Measurements from ENCODE around the gene MLXIP. TPM values are rescaled to one million over a fixed set of nuclear protein-coding genes. Genes with fewer than 3 reads are reported as not detected.
A peak's percentile ranks its signal among the peaks of the same experiment; 100 is the strongest.
"Not testable (repeated sequence)": the region's sequence is repeated elsewhere in the genome, so short reads cannot be mapped to it uniquely, and the experiment has no call there.

Gene MLXIP
- total RNA-seq, 1 experiment from 2014 or later = 13.5 TPM

DNA sequence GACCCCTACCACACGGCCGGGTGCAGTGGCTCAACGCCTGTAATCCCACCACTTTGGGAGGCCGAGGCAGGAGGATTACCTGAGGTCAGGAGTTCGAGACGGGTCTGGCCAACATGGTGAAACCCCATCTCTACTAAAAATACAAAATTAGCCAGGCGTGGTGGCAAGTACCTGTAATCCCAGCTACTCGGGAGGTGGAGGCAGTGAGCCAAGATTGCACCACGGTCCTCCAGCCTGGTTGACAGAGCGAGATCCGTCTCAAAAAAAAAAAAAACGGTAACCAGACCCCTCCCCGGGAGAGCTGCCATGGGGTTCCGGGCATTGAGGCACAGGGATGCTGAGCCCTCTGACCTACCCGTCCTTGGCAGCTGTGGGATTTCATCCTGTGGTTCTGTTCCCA lies 35.1 kb upstream of the MLXIP start:
- Histone ChIP-seq H3K4me3 (no peak overlapping the region), H3K9me3 (replicated peaks) (no peaks in the 10 kb centered on the region), H3K36me3 (no peaks in the 10 kb centered on the region), H3K4me1 (replicated peaks) (no peaks in the 10 kb centered on the region), H3K27me3 (replicated peaks) (no peaks in the 10 kb centered on the region), H3K27ac (no peak overlapping the region)
- no peak for DNase-seq (ENCODE audit: low read depth in 1 of 2, low spot score in 2 of 2)

GRCh38 chr12:122045262-122045661 lies 33.3 kb upstream of the MLXIP start:
- Histone ChIP-seq H3K4me1 (replicated peaks) (no peaks in the 10 kb centered on the region), H3K4me3 (no peak overlapping the region), H3K27ac (no peak overlapping the region), H3K9me3 (replicated peaks) (no peaks in the 10 kb centered on the region), H3K36me3 (no peaks in the 10 kb centered on the region), H3K27me3 (replicated peaks) (no peaks in the 10 kb centered on the region)
- no peak for DNase-seq (ENCODE audit: low read depth in 1 of 2, low spot score in 2 of 2)

DNA sequence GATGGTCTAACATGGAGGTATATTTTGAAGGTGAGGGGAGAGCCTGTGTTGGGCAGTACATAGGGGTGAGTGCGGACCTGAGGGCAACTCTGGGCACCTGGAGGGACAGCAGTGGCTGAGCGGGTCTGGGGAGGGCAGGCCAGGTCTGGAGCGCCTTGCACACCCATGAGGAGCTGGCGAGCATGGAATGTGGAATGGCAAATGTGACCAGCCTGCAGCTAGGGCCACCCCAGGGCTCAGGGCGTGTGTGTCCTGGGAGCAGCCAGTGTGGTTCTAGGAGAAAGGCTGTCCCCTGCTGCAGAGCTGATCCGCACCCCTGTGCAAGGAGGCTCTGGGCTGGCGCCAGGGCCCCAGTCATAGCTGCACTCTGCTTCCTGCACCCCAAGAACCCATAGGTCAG lies 32.4 kb upstream of the MLXIP start:
- Histone ChIP-seq H3K36me3 (no peaks in the 10 kb centered on the region), H3K9me3 (replicated peaks) (no peaks in the 10 kb centered on the region), H3K27me3 (replicated peaks) (no peaks in the 10 kb centered on the region), H3K4me3 (no peak overlapping the region), H3K4me1 (replicated peaks) (peaks cover 2% of the 10 kb centered on the region), H3K27ac (no peak overlapping the region)
- DNase-seq (ENCODE audit: low read depth in 1 of 2, low spot score in 2 of 2) = no peak

- no peaks in the 10 kb centered on the region for H3K36me3 ChIP-seq
- no peaks in the 10 kb centered on the region for H3K27me3 ChIP-seq (replicated peaks)
- no peaks in the 10 kb centered on the region for H3K9me3 ChIP-seq (replicated peaks)
- no peak overlapping the region for H3K27ac ChIP-seq
- DNase-seq (ENCODE audit: low read depth in 1 of 2, low spot score in 2 of 2) = no peak
- peaks cover 7% of the 10 kb centered on the region for H3K4me1 ChIP-seq (replicated peaks)
- no peak overlapping the region for H3K4me3 ChIP-seq
These were observed 30.4 kb upstream of the MLXIP start for GRCh38 chr12:122048151-122048550.

GRCh38 chr12:122049827-122050226 lies 28.7 kb upstream of the MLXIP start:
- no peaks in the 10 kb centered on the region for H3K9me3 ChIP-seq (replicated peaks)

DNA sequence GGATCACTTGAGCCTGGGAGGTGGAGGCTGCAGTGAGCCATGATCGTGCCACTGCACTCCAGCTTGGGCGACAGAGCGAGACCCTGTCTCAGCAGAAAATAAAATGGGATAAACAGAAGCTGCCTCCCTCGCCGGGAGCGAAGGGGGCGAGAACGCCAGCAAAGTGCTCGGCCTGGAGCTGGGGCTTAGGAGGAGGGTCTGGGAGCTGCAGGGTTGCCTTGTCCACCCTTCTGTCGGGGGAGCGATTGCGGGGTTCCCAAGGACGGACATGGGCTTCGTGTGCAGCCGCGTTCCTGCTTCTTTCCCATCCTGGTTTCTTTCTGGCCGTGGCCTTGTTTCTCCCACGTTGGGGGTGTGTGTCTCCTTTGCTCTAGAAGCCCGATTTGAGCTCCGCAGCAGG lies 27.9 kb upstream of the MLXIP start:
- H3K4me3 ChIP-seq = no peak overlapping the region
- no peaks in the 10 kb centered on the region for H3K27me3 ChIP-seq (replicated peaks)
- no peak overlapping the region for H3K27ac ChIP-seq
- DNase-seq (ENCODE audit: low read depth in 1 of 2, low spot score in 2 of 2) = no peak
- H3K36me3 ChIP-seq = peaks cover 9% of the 10 kb centered on the region; the same call in 1 of the 2 replicates
- peaks cover 13% of the 10 kb centered on the region for H3K4me1 ChIP-seq (replicated peaks)
- H3K9me3 ChIP-seq (replicated peaks) = no peaks in the 10 kb centered on the region

More at GRCh38 chr12:122049827-122050226, 28.7 kb upstream of the MLXIP start:
- H3K36me3 ChIP-seq = peaks cover 1% of the 10 kb centered on the region; the same call in 1 of the 2 replicates
- H3K4me3 ChIP-seq = no peak overlapping the region
- DNase-seq (ENCODE audit: low read depth in 1 of 2, low spot score in 2 of 2) = no peak
- peaks cover 13% of the 10 kb centered on the region for H3K4me1 ChIP-seq (replicated peaks)
- H3K27me3 ChIP-seq (replicated peaks) = no peaks in the 10 kb centered on the region
- H3K27ac ChIP-seq = no peak overlapping the region

GRCh38 chr12:122051231-122051876 lies 27.2 kb upstream of the MLXIP start:
- Histone ChIP-seq H3K4me3 (no peak overlapping the region), H3K36me3 (peaks cover 9% of the 10 kb centered on the region; the same call in 1 of the 2 replicates), H3K9me3 (replicated peaks) (no peaks in the 10 kb centered on the region), H3K27me3 (replicated peaks) (no peaks in the 10 kb centered on the region), H3K27ac (no peak overlapping the region), H3K4me1 (replicated peaks) (peaks cover 13% of the 10 kb centered on the region)
- DNase-seq (ENCODE audit: low read depth in 1 of 2, low spot score in 2 of 2) = peak in 1 of 2 experiments; percentile 31

DNA sequence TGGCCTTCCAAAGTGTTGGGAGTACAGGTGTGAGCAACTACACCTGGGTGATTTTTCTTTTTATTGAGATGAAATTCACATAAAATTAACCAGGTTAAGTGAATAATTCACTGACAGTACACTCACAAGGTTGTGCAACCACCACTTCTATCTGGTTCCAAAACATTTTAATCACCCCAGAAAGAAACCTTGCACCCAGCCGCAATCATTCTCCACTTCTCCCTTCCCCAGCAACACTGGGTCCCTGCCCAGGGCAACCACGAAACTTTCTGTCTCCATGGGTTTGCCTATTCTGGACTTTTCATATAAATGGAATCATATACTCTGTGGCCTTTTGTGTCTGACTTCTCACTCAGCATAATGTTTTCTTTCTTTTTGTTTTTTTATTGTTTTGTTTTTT lies 26.3 kb upstream of the MLXIP start:
- Histone ChIP-seq H3K9me3 (replicated peaks) (no peaks in the 10 kb centered on the region), H3K27ac (no peak overlapping the region), H3K4me1 (replicated peaks) (peaks cover 13% of the 10 kb centered on the region), H3K27me3 (replicated peaks) (no peaks in the 10 kb centered on the region), H3K36me3 (peaks cover 9% of the 10 kb centered on the region; the same call in 1 of the 2 replicates), H3K4me3 (no peak overlapping the region)
- DNase-seq (ENCODE audit: low read depth in 1 of 2, low spot score in 2 of 2) = no peak

- DNase-seq (ENCODE audit: low read depth in 1 of 2, low spot score in 2 of 2) = no peak
- peaks cover 13% of the 10 kb centered on the region; the same call in 1 of the 2 replicates for H3K36me3 ChIP-seq
- H3K27ac ChIP-seq = no peak overlapping the region
- H3K4me1 ChIP-seq (replicated peaks) = peaks cover 13% of the 10 kb centered on the region
- no peaks in the 10 kb centered on the region for H3K27me3 ChIP-seq (replicated peaks)
- no peaks in the 10 kb centered on the region for H3K9me3 ChIP-seq (replicated peaks)
- H3K4me3 ChIP-seq = no peak overlapping the region
These were observed 23.6 kb upstream of the MLXIP start for GRCh38 chr12:122054842-122055520.

DNA sequence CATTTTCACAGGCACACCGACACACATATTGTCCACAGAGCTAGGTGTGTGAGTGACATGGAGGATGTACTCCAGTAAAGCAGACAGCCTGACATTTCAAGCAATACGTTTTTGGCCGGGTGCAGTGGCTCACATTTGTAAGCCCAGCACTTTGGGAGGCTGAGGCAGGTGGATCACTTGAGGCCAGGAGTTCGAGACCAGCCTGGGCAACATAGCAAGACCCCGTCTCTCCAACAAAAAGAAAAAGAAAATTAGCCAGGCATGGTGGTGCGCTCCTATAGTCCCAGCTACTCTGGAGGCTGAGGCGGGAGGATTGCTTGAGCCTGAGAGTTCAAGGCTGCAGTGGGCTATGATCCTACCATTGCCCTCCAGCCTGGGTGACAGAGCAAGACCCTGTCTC lies 22.1 kb upstream of the MLXIP start:
- not testable (repeated sequence) for DNase-seq (ENCODE audit: low read depth in 1 of 2, low spot score in 2 of 2); H3K9me3 ChIP-seq (replicated peaks); H3K27me3 ChIP-seq (replicated peaks); H3K4me3 ChIP-seq; H3K27ac ChIP-seq; H3K4me1 ChIP-seq (replicated peaks)
- peaks cover 13% of the 10 kb centered on the region; the same call in 1 of the 2 replicates for H3K36me3 ChIP-seq

DNA sequence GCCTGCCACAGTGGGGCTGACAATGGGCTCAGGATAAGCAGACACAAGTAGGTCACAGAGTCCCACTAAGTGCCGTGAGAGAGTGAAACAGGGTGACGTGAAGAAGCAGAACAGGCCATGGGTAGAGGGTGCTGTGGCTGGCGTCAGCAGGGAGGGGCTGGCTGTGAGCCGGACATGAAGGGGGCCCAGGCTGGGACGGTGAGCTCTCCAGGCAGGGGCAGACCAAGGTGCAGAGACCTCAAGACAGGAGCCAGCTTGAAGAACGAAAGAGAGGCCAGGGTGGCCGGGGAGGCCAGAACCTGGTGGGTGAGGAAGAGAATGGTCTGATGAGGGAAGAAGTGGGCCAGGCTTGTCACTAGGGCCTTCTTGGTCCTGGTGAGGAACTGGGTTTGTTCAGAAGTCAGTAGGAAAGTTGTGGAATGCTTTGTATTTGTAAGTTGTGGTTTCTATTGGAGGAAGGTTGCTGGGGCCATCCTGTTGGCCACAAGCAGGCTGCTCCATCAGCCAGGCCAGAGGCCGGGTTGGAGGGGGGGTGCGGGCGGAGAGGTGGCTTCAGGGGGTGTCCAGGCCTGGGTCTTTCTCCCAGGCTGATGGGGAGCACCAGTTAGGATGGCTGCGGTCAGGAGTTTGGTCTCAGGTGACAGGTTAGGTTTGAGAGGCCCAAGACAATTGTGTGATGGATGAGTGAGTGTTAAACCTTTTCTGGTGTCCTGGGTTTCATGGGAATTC lies 21.4 kb upstream of the MLXIP start:
- DNase-seq (ENCODE audit: low read depth in 1 of 2, low spot score in 2 of 2) = no peak
- H3K27ac ChIP-seq = no peak overlapping the region
- H3K27me3 ChIP-seq (replicated peaks) = no peaks in the 10 kb centered on the region
- H3K4me1 ChIP-seq (replicated peaks) = peaks cover 9% of the 10 kb centered on the region
- no peaks in the 10 kb centered on the region for H3K9me3 ChIP-seq (replicated peaks)
- no peak overlapping the region for H3K4me3 ChIP-seq
- peaks cover 15% of the 10 kb centered on the region; the same call in 1 of the 2 replicates for H3K36me3 ChIP-seq

GRCh38 chr12:122057769-122058168 lies 20.8 kb upstream of the MLXIP start:
- H3K36me3 ChIP-seq = peaks cover 15% of the 10 kb centered on the region; the same call in 1 of the 2 replicates

GRCh38 chr12:122058549-122059149 lies 19.9 kb upstream of the MLXIP start:
- peaks cover 15% of the 10 kb centered on the region; the same call in 1 of the 2 replicates for H3K36me3 ChIP-seq
- no peak overlapping the region for H3K4me3 ChIP-seq
- H3K4me1 ChIP-seq (replicated peaks) = peaks cover 24% of the 10 kb centered on the region
- no peak for DNase-seq (ENCODE audit: low read depth in 1 of 2, low spot score in 2 of 2)
- H3K27ac ChIP-seq = no peak overlapping the region
- H3K9me3 ChIP-seq (replicated peaks) = no peaks in the 10 kb centered on the region
- H3K27me3 ChIP-seq (replicated peaks) = no peaks in the 10 kb centered on the region

More at GRCh38 chr12:122057769-122058168, 20.8 kb upstream of the MLXIP start:
- no peaks in the 10 kb centered on the region for H3K27me3 ChIP-seq (replicated peaks)
- H3K4me3 ChIP-seq = no peak overlapping the region
- H3K9me3 ChIP-seq (replicated peaks) = no peaks in the 10 kb centered on the region
- H3K27ac ChIP-seq = no peak overlapping the region
- DNase-seq (ENCODE audit: low read depth in 1 of 2, low spot score in 2 of 2) = no peak
- H3K4me1 ChIP-seq (replicated peaks) = peaks cover 15% of the 10 kb centered on the region

Measured in SJSA1 (cell line).